Panc1 (cell line): ENCODE measurements around the gene WDR46.

ENCODE experiments used
- CTCF ChIP-seq: fragments of 450-650 bp; IDR thresholded peaks from 2 replicates; pipeline ENCODE4 v1.5.1; 2017; ENCODE audit warnings: mild to moderate bottlenecking
- POLR2AphosphoS5 ChIP-seq: IDR thresholded peaks from 2 replicates; pipeline ENCODE4 v1.6.1; 2012; ENCODE audit warnings: mild to moderate bottlenecking, low read depth, low read length, moderate library complexity
- REST ChIP-seq, 2 experiments: IDR thresholded peaks; 2 replicates each; pipeline ENCODE4 v1.6.1; 2011 to 2012; ENCODE audit warnings: low read depth in 2 of 2, control low read depth in 1 of 2, low read length in 1 of 2, mild to moderate bottlenecking in 1 of 2, moderate library complexity in 1 of 2; ENCODE audit not compliant: insufficient read depth in 1 of 2
- SIN3A ChIP-seq: IDR thresholded peaks from 2 replicates; pipeline ENCODE4 v1.6.1; 2012; ENCODE audit warnings: low read depth, mild to moderate bottlenecking, low read length, moderate library complexity, borderline replicate concordance; ENCODE audit not compliant: insufficient read depth

GRCh38 chr6:33301877-33302276, 12.8 kb upstream of the WDR46 start:
- TF ChIP-seq CTCF = no peak
- no peak for TF ChIP-seq POLR2AphosphoS5
- TF ChIP-seq REST (IDR thresholded peaks at IDR 0.05; ENCODE audit: insufficient read depth in 1 of 2, low read depth in 2 of 2, low read length in 1 of 2) = no peak
- TF ChIP-seq SIN3A = no peak
